Osteocyte (in vitro differentiated cells): ENCODE results near the gene HIVEP3. TPM values are rescaled to one million over a fixed set of nuclear protein-coding genes. Genes with fewer than 3 reads are reported as not detected.

Experiments
- DNase-seq: peaks from one replicate; pipeline ENCODE4 v3.0.0; 2021; ENCODE audit warnings: mixed read lengths; ENCODE audit not compliant: unreplicated experiment; ENCODE audit errors: extremely low spot score
- H3K27ac Mint-ChIP-seq: one replicate; pipeline ENCODE4 v1.8.0; 2021; ENCODE audit warnings: mild to moderate bottlenecking, mixed read lengths; ENCODE audit not compliant: unreplicated experiment
- H3K27me3 Mint-ChIP-seq: one replicate; pipeline ENCODE4 v1.8.0; 2021; ENCODE audit warnings: mixed read lengths; ENCODE audit not compliant: unreplicated experiment
- H3K36me3 Mint-ChIP-seq: one replicate; pipeline ENCODE4 v1.8.0; 2021; ENCODE audit warnings: mixed read lengths; ENCODE audit not compliant: unreplicated experiment
- H3K4me1 Mint-ChIP-seq: one replicate; pipeline ENCODE4 v1.8.0; 2021; ENCODE audit warnings: mixed read lengths; ENCODE audit not compliant: unreplicated experiment
- H3K4me3 Mint-ChIP-seq: one replicate; pipeline ENCODE4 v1.8.0; 2021; ENCODE audit warnings: mild to moderate bottlenecking, moderate library complexity, mixed read lengths; ENCODE audit not compliant: unreplicated experiment
- H3K9me3 Mint-ChIP-seq: one replicate; pipeline ENCODE4 v1.8.0; 2021; ENCODE audit warnings: mixed read lengths; ENCODE audit not compliant: unreplicated experiment
- CTCF ChIP-seq: fragments of 200-600 bp; sonication (generic); IDR thresholded peaks from 2 replicates; pipeline ENCODE4 v1.5.0; 2021; ENCODE audit warnings: antibody characterized with exemption, mild to moderate bottlenecking, moderate library complexity
- total RNA-seq: library from RNA; stranded (reverse); gene quantifications from 2 replicates; pipeline ENCODE4 v1.2.1, GENCODE V29; 2021

HIVEP3 gene
- total RNA-seq, 1 donor from 2014 or later, result 0.97 TPM

- no peaks in the 10 kb centered on the region for H3K4me1 Mint-ChIP-seq
- H3K27me3 Mint-ChIP-seq, result no peaks in the 10 kb centered on the region
- DNase-seq, result peak; percentile 53
- no peak overlapping the region for H3K4me3 Mint-ChIP-seq
- H3K9me3 Mint-ChIP-seq, result no peaks in the 10 kb centered on the region
- no peak for TF ChIP-seq CTCF
- H3K27ac Mint-ChIP-seq, result no peak overlapping the region
- H3K36me3 Mint-ChIP-seq, result no peaks in the 10 kb centered on the region
Observed at GRCh38 chr1:41890825-41891198, 27.9 kb downstream of the HIVEP3 start.

- peak; percentile 46 for DNase-seq
- Mint-ChIP-seq H3K4me3 (no peak overlapping the region), H3K27ac (no peak overlapping the region), H3K36me3 (no peaks in the 10 kb centered on the region), H3K4me1 (no peaks in the 10 kb centered on the region), H3K27me3 (no peaks in the 10 kb centered on the region), H3K9me3 (no peaks in the 10 kb centered on the region)
- TF ChIP-seq CTCF, result no peak
Observed at GRCh38 chr1:41889506-41890414, 29.0 kb downstream of the HIVEP3 start.

- H3K27ac Mint-ChIP-seq, result no peak overlapping the region
- TF ChIP-seq CTCF, result no peak
- no peaks in the 10 kb centered on the region for H3K36me3 Mint-ChIP-seq
- H3K4me1 Mint-ChIP-seq, result no peaks in the 10 kb centered on the region
- no peaks in the 10 kb centered on the region for H3K27me3 Mint-ChIP-seq
- no peak overlapping the region for H3K4me3 Mint-ChIP-seq
- no peaks in the 10 kb centered on the region for H3K9me3 Mint-ChIP-seq
- DNase-seq, result peak; percentile 49
Observed at GRCh38 chr1:41888756-41889155, 30.0 kb downstream of the HIVEP3 start.

GRCh38 chr1:41887365-41887764 is 31.4 kb downstream of the HIVEP3 start:
- Mint-ChIP-seq H3K27me3 (no peaks in the 10 kb centered on the region), H3K4me3 (no peak overlapping the region), H3K4me1 (no peaks in the 10 kb centered on the region), H3K27ac (no peak overlapping the region), H3K9me3 (no peaks in the 10 kb centered on the region), H3K36me3 (no peaks in the 10 kb centered on the region)
- no peak for TF ChIP-seq CTCF
- DNase-seq, result peak; percentile 34
